Measurements from ENCODE around the gene KRTAP10-12.

The KRTAP10-12 gene

DNA sequence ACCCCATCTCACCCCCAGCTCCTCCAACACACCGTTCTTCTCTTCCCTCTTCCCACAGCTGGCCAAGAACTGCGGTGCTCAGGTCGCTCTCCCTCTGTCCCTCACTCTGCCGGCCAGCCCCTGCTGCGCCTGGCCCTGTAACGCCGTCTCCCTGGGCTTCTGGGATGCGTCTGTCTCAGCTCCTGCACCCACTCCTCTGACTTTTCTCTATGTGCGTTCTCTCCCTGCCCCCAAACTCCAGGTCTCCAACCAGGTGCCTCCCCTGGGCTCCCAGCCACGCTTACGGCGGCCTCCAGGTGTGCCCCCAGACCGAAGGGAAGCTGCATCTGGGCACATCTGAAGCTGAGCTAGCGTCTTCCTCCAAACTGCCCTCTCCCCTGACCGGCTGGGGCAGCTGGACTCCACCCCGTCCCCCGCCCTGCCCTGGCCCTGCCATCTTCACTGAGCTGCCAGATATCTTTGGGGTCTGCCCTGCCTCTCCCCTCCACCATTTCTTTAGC, 2.6 kb downstream of the KRTAP10-12 start:
- no peak for DNase-seq

- no peak for DNase-seq
Observed at GRCh38 chr21:44700101-44701022, 3.4 kb downstream of the KRTAP10-12 start.

- DNase-seq = no peak
Observed at GRCh38 chr21:44701023-44701400, 4.0 kb downstream of the KRTAP10-12 start.

GRCh38 chr21:44701541-44701940, 4.6 kb downstream of the KRTAP10-12 start:
- no peak for DNase-seq

GRCh38 chr21:44702111-44702972, 5.4 kb downstream of the KRTAP10-12 start:
- DNase-seq = no peak

DNA sequence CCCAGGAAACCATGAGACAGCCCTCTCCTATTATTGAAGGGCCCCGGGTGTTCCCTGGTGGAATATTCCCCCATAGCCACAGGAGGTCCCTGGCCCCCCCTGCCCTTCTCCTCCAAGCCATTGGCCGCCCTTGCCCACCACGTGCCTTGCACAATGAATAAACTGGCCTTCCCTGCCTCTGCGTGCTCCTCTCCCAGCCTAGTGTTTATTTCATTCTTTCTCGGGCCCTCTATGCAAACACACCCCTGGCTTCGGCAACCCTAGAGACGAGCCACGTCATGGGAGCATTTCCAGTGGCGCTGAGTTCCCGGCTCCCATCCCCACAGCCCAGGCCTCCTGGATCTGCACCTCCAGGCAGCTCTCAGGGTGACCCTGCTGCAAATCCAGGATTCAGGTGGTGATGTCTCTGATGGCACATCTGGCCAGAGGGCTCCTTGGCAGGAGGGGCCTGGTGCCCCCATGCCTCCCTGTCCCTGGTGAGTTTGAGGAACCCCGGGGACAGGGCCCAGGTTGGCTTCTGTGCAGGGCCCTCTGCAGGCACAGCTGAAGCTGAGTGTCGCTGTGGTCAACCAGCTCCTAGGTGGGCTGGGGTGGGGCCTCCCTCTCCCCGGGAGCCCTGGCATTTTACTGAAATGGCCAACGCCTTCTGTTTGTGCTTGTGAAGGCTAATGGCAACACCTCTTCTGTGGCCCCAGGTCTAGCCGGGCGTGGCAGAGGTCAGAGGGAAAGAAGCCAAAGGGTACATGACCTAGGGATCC, 6.2 kb downstream of the KRTAP10-12 start:
- DNase-seq = no peak

- no peak for DNase-seq
Observed at GRCh38 chr21:44703731-44704635, 7.0 kb downstream of the KRTAP10-12 start.

DNA sequence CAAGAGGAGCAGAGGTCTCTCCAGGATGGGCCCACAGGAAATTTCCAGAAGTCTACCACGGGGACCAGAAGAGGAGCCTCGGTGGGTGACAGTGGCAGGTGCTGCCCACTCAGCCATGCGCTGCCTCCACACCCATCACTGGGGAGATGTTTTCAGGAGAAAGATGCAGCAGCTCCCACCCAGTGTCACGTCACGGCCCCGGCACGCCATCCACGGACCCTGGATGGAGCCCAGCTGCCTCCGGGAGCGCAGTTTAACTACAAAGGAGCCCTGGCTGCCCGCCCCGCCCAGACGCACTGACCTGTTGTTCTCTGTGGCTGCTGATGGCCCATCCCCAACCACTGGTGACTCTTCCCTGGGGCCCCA, 7.6 kb downstream of the KRTAP10-12 start:
- DNase-seq = no peak

- no peak for DNase-seq
Observed at GRCh38 chr21:44706026-44706705, 9.2 kb downstream of the KRTAP10-12 start.

DNA sequence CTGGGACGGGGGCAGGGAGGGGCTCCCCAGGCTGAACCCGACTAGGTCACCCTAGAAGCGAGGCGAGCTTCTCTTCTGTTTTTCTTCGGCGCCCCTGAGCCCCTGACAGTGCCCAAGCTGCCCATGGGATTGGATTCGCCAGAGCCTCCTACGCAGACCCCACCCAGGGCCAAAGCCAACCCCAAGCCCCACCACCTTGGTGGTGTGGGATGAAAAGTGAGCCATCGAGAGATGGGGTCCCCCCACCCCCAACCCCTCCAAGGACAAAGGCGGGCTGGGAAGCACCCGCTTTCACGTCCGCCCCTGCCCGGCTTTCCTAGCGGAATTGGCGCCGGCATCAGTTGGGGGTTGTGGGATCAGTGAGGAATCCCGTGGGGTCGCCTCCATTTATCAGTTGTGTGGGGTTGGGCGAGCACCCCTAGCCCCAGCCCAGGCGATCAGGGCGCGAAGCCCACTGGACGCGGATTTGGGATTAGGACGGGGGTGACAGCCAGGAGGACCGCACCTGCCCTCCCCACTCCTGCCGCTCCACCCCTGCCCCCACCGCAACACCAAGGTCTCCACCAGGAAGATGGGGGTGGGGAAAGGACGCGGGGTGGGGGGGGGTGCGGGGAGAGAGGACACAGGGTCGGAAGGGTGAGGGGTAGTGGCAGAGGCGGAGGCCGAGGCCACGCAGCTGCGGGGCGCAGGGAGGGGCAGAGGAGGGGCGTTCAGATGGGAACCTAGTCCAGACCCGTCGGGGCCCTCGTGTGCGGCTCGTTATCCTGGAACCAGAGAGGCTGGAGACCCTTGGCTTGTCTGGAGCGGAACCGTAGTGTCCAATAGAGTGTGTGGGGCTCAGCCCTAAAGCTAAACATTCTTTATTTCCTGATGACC, 10.0 kb downstream of the KRTAP10-12 start:
- no peak for DNase-seq

DNA sequence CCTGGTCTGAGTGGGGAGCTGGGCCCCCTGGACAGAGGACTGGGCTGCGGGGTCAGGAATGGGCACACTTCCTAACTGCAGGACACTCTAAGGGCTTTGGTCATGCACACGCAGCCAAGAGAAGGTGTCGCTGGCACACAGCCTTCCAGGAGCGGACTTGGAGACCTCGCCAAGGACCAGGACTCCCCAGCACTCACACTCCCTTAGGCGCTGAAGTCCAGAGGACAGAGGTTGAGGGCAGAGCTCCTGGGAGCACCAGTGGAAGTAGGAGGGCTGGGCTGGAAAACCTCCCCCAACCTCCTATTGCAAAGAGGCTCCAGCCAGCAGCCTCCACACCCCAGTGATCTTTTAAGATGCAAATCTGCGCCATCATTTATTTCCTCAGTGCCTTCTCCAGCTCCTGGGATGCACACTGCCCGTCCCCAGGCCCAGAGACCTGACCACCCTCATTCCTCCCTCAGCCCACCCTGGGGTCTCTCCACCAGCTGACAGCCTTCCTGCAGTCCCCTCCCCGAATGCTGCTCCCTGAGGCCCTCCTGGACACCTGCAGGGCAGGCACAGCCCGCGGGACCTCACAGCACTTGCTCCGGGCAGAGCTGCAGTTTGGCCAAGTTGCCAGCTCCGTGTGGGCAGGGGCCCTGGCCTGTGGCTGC, 11.4 kb downstream of the KRTAP10-12 start:
- no peak for DNase-seq

GRCh38 chr21:44708866-44709425, 12.0 kb downstream of the KRTAP10-12 start:
- no peak for DNase-seq

- DNase-seq = peak in 2 of 6 experiments; percentile 19 to 20
Observed at GRCh38 chr21:44709426-44710293, 12.7 kb downstream of the KRTAP10-12 start.

DNA sequence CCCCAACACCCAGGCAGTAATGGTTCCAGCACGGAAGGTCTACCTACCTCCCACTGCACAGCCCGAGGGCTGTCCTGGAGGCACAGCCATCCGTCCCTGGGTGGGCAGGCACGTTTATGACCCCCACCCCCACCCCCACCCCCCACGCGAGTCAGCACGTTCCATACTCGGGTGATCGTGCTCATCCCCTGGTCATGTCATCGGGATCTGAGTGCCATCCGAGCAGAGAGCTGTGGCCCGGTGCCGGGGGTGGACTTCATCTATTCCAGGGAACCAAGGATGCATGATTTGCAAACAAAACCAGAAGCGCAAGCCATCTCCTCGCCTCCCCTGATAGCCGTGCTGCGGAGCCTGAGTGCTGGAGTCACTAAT, 13.3 kb downstream of the KRTAP10-12 start:
- peak in 1 of 6 experiments; percentile 12 for DNase-seq

- peak in 2 of 6 experiments; percentile 15 to 28 for DNase-seq
Observed at GRCh38 chr21:44710756-44711326, 13.9 kb downstream of the KRTAP10-12 start.

GRCh38 chr21:44711327-44712202, 14.6 kb downstream of the KRTAP10-12 start, which contains the start of gene TSPEAR:
TSS of gene TSPEAR (minus strand) at chr21:44711572. CDS start at chr21:44711514, 58 bp downstream.
- DNase-seq = no peak

All from stimulated activated naive CD4-positive, alpha-beta T cell (primary cell).